MCF 10A (cell line): ENCODE measurements around the gene FNDC1. TPM values are rescaled to one million over a fixed set of nuclear protein-coding genes. Genes with fewer than 3 reads are reported as not detected.

Experiments used
- BruUV-seq: library from RNA; stranded (reverse); fragments of 400-500 nt; replicated peaks from 2 replicates; lab custom pipeline; 2021; lab: Mats Ljungman, UMichigan
- CTCF ChIA-PET: fragments of 300-600 bp; sonication (Branson Sonifier 250); formaldehyde crosslinking; extraction: SDS; loops from one replicate; lab custom pipeline; 2021; ENCODE audit warnings: antibody characterized with exemption, inconsistent platforms; lab: Yijun Ruan, JAX
- POLR2A ChIA-PET: fragments of 300-600, 350-650 bp; sonication (Branson Sonifier 250); formaldehyde crosslinking; extraction: SDS; loops from one replicate; lab custom pipeline; 2020; ENCODE audit warnings: antibody characterized with exemption, inconsistent platforms; lab: Yijun Ruan, JAX
- DNase-seq: peaks from one replicate; pipeline ENCODE4 v3.0.0-alpha.2; 2018; ENCODE audit not compliant: unreplicated experiment
- H3K27ac Mint-ChIP-seq: one replicate; pipeline ENCODE4 v1.8.0; 2022; ENCODE audit warnings: mild to moderate bottlenecking, low read depth, mixed read lengths; ENCODE audit not compliant: unreplicated experiment
- H3K27me3 Mint-ChIP-seq: one replicate; pipeline ENCODE4 v1.8.0; 2022; ENCODE audit warnings: mixed read lengths; ENCODE audit not compliant: insufficient read depth, unreplicated experiment
- H3K36me3 Mint-ChIP-seq: one replicate; pipeline ENCODE4 v1.8.0; 2022; ENCODE audit warnings: mild to moderate bottlenecking, moderate library complexity, mixed read lengths; ENCODE audit not compliant: insufficient read depth, unreplicated experiment
- H3K4me1 Mint-ChIP-seq: one replicate; pipeline ENCODE4 v1.8.0; 2022; ENCODE audit warnings: mixed read lengths; ENCODE audit not compliant: insufficient read depth, unreplicated experiment
- H3K4me3 Mint-ChIP-seq: one replicate; pipeline ENCODE4 v1.8.0; 2022; ENCODE audit warnings: mild to moderate bottlenecking, moderate library complexity, mixed read lengths; ENCODE audit not compliant: unreplicated experiment
- H3K9me3 Mint-ChIP-seq: one replicate; pipeline ENCODE4 v1.8.0; 2022; ENCODE audit warnings: mixed read lengths; ENCODE audit not compliant: unreplicated experiment
- CTCF ChIP-seq: fragments of 200-600 bp; IDR thresholded peaks from one replicate; pipeline ENCODE4 v1.8.0; 2022; ENCODE audit warnings: antibody characterized with exemption, mild to moderate bottlenecking; ENCODE audit not compliant: unreplicated experiment
- intact Hi-C: fragments of 100-400 bp; cut with micrococcal nuclease; formaldehyde crosslinking; loops from 2 replicates; pipeline ENCODE4 v1.14.1; 2022
- total RNA-seq: library from RNA; stranded (reverse); gene quantifications from 2 replicates; pipeline ENCODE4 v1.2.3, GENCODE V29; 2022

FNDC1 gene
- total RNA-seq, 1 experiment from 2014 or later, result not detected

DNA sequence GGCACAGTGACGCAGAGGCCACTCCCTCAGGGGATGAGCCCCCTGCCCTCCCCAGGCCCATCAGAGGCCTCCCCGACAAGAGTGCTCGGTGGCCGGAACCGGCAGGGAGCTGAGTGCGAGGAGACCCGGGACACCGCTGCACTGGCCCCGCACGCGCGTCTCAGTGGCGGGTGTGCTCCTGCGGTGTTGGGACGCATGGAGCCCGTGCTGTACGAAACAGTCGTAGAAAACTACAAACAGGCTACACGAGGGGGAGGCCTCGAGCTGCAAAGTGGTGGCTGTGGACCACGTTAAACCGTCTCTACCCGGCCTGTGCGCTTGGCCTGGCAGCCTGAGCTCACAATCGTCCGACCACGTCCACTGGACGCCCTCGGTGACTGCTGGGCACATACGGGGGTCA lies 40.2 kb upstream of the FNDC1 start:
- CTCF ChIA-PET, result interaction anchor here (0.6 to 1.7 kb wide), 10 partner anchors 10 to 526 kb away, joined by 3 to 8 read pairs (median 4); partner anchors contain the start of gene RSPH3
- TF ChIP-seq CTCF, result no peak
- peaks cover 3% of the 10 kb centered on the region for H3K4me1 Mint-ChIP-seq
- no peak for DNase-seq
- no peaks in the 10 kb centered on the region for H3K36me3 Mint-ChIP-seq
- POLR2A ChIA-PET, result no interaction called here
- H3K9me3 Mint-ChIP-seq, result no peaks in the 10 kb centered on the region
- peaks cover 3% of the 10 kb centered on the region for H3K27me3 Mint-ChIP-seq
- intact Hi-C loops, result no loop called here
- H3K4me3 Mint-ChIP-seq, result no peak overlapping the region
- H3K27ac Mint-ChIP-seq, result no peak overlapping the region
- BruUV-seq, result no TSS peak

- Mint-ChIP-seq H3K4me3 (no peak overlapping the region), H3K27ac (no peak overlapping the region), H3K4me1 (peaks cover 5% of the 10 kb centered on the region), H3K27me3 (peaks cover 2% of the 10 kb centered on the region), H3K36me3 (no peaks in the 10 kb centered on the region), H3K9me3 (no peaks in the 10 kb centered on the region)
- CTCF ChIA-PET, result interaction anchor here (0.6 to 5.9 kb wide), 3 partner anchors 27 to 1044 kb away, joined by 3 to 38 read pairs (median 7); no protein-coding TSS in a partner anchor
- DNase-seq, result no peak
- BruUV-seq, result no TSS peak
- POLR2A ChIA-PET, result no interaction called here
- no peak for TF ChIP-seq CTCF
- intact Hi-C loops, result no loop called here
These were observed 38.4 kb upstream of the FNDC1 start for GRCh38 chr6:159130846-159131245.

- H3K27ac Mint-ChIP-seq, result no peak overlapping the region
- intact Hi-C loops, result no loop called here
- TF ChIP-seq CTCF, result no peak
- no peaks in the 10 kb centered on the region for H3K36me3 Mint-ChIP-seq
- DNase-seq, result no peak
- no TSS peak for BruUV-seq
- H3K4me3 Mint-ChIP-seq, result no peak overlapping the region
- peaks cover 5% of the 10 kb centered on the region for H3K4me1 Mint-ChIP-seq
- ChIA-PET CTCF (interaction anchor here (0.6 to 9.8 kb wide), 6 partner anchors 9 to 724 kb away, joined by 3 to 182 read pairs (median 6); no protein-coding TSS in a partner anchor), POLR2A (no interaction called here)
- H3K9me3 Mint-ChIP-seq, result no peaks in the 10 kb centered on the region
- H3K27me3 Mint-ChIP-seq, result peaks cover 11% of the 10 kb centered on the region
These were observed 37.5 kb upstream of the FNDC1 start for GRCh38 chr6:159131709-159132108.

- Mint-ChIP-seq H3K27me3 (peaks cover 20% of the 10 kb centered on the region), H3K4me1 (peaks cover 5% of the 10 kb centered on the region), H3K27ac (no peak overlapping the region), H3K4me3 (no peak overlapping the region), H3K36me3 (no peaks in the 10 kb centered on the region), H3K9me3 (no peaks in the 10 kb centered on the region)
- intact Hi-C loops, result no loop called here
- BruUV-seq, result no TSS peak
- no peak for TF ChIP-seq CTCF
- ChIA-PET POLR2A (no interaction called here), CTCF (interaction anchor here (1.0 to 9.8 kb wide), 4 partner anchors 23 to 123 kb away, joined by 4 to 182 read pairs (median 83); partner anchors contain the start of gene TAGAP)
- DNase-seq, result no peak
These were observed 36.5 kb upstream of the FNDC1 start for GRCh38 chr6:159132664-159133063.
